GM18498 (cell line): ENCODE data around the gene SMIM9.

Experiments used
- ATAC-seq: cut with Tn5 transposase; IDR thresholded peaks from one replicate; pipeline ENCODE4 v1.9.1; 2021; ENCODE audit warnings: mild to moderate bottlenecking, moderate library complexity; ENCODE audit not compliant: unreplicated experiment

Gene SMIM9

DNA sequence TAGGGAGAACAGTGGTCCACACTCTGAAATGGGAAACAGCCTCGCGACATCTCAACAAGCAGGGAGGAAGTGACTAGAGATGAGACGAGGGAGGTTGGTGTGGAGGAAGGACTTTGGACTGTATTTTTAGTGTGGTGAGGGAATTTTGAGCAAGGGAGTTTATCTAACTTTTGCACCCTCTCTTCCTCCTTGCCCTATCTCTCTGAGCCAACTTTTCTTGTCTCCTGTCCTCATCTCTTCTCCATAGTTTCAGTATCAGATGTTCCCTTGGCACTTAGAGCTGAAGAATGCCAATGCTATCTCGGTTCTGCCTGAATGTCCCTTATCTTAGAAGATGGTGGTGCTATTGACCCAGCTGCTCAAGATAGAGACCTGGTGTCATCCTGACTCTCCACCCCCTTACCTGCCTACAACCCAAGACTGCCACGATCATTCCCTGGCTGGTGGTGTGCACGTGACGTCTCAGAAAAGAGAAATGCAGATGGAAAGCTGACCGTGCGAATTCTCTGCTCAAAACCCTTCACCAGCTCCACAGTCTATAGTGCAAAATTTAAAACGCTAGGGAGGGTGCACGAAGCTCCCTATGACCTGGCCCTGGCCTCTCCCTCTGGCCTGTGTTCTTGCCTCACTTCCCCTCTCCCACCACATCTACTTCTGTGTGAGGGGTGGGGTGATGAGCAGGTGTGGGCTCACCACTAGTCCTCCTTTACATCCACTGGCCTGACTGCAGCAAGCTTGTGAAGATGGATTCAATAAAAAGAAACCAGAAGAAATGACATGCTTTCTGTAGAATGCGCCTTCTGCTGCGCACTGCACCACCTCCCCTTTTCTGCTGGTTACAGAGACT is 50.1 kb downstream of the SMIM9 start:
- no peak for ATAC-seq

- ATAC-seq = no peak
These were observed 53.5 kb downstream of the SMIM9 start for GRCh38 chrX:154780968-154781367.

GRCh38 chrX:154779261-154779660 is 55.2 kb downstream of the SMIM9 start:
- ATAC-seq = no peak

- ATAC-seq = no peak
These were observed 57.7 kb downstream of the SMIM9 start for GRCh38 chrX:154776753-154777152.

- no peak for ATAC-seq
These were observed 58.8 kb downstream of the SMIM9 start for GRCh38 chrX:154775419-154776349.

GRCh38 chrX:154774622-154775021 is 59.8 kb downstream of the SMIM9 start:
- no peak for ATAC-seq
